ELF-1 (cell line): Measurements from ENCODE around the gene IFNA7.
"Not testable (repeated sequence)": the region's sequence is repeated elsewhere in the genome, so short reads cannot be mapped to it uniquely, and the experiment has no call there.

ENCODE experiments used
- DNase-seq: peaks from one replicate; pipeline ENCODE4 v3.0.0-alpha.2; 2016; ENCODE audit warnings: low read depth, low spot score

IFNA7 gene

DNA sequence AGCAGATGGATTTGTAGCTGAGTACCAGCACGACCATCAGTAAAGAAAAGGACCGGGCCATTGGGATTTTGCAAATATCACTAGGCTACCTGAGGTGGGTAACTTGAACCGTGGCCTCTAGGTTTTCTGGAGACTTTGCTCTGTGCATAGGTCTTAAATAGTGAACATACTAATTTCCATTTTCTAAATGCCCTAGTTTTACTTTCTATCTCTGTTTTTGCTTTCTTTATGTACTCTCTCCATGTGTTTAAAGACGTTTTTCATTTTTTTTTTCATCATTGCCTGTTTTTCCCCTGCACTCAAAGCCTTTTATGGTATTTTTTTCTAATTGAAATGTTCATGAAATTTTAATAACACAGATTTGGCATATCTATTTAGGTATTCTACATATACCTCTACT lies at the start of gene IFNA7:
TSS of gene IFNA7 (minus strand) at position 101 of the 400 bp plus-strand sequence. CDS start at position 61, 40 bp downstream.
- DNase-seq, result not testable (repeated sequence)

DNA sequence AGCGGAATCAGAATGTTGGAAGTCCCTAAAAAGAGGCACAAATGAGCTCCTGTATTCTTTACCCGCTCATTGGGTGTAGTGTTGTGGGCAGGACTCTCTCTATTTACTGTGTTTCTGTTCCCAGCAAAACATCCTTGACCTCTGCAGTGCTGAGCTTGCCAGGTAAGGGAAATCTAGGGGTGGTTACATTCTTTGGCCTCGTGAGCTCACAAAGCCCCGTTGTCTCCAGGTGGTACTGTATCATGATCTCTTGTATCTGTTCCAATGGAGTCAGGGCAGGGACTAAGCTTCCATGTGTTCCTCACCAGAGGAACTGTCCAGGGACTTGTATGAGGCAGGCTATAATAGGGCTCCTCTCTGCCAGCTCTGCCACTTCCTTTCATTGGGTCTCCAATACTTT lies 49.6 kb upstream of the IFNA7 start:
- no peak for DNase-seq

DNA sequence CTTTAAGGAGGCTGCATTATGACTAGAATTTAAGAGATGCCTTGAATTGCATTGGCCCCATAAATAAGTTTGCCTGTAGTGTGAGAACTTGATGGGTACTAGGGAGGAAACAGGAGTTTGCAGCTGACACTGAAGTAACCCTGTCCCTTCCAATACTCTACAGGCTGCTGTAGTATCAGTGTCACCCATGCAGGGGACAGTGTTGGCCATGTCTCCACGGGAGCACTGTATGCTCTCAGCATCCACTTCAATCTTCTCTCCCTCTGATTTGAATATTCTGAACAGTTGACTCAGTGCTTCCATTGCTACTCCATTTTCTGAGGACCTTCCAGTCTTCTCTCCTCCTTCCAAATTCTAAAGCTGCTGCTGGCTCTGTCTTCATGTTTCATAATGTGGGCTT lies 49.2 kb upstream of the IFNA7 start:
- no peak for DNase-seq

DNA sequence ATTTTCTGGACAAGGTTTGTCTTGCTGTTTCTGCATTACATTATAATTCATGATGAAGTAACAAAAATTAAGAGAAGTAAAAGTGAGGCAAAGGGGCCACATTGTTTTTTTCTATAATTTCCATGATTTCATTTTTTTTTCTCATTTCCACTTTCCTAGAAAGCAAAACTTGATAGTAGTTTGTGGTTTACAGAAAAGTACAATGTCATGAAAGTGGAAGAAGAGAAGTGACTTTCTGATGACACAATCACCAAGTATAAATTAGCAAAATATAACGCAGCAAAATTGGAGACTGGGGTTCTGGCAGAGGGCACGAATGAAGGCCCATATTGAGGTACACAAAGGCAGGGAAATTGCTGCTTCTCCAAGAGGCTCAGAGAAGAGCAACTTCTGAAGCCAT lies 42.8 kb upstream of the IFNA7 start:
- DNase-seq, result no peak

DNA sequence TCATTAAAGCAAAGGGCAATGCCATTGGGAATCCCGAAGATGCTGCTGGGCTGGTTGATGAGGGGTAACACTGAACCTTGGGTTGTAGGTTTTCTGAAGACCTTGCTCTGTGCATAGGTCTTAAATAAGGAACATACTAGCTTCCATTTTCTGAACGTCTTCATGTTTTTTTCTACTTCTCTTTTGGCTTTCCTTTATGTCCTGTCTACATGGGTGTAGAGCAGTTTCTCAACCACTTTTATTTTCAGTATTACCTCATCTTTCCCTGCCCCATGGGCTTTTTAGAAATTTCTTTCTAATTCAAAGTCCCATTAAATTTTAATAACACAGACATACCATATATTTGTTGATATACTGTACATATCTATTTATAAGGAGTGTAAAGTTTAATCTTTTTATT lies 37.9 kb upstream of the IFNA7 start, which contains the start of gene IFNA14:
TSS of gene IFNA14 (minus strand) at position 95 of the 400 bp plus-strand sequence. CDS start at position 25, 70 bp downstream.
- DNase-seq, result no peak

DNA sequence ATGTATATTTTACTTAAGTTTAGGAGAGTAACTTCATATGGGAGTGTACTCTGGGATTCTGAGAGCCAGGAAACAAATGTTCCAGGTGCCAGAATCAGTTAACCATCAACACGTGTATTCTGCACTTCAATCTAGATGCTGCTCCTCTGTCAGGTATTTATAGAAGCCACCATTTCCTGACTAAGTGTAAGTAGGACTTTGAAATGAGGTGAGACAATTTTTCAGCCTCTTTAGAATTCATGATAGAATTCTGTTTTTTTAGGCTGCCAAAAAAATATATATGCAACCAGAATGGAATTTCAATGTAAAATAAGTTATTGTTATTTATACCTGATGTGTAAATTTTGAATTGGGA lies 34.3 kb upstream of the IFNA7 start:
- not testable (repeated sequence) for DNase-seq

DNA sequence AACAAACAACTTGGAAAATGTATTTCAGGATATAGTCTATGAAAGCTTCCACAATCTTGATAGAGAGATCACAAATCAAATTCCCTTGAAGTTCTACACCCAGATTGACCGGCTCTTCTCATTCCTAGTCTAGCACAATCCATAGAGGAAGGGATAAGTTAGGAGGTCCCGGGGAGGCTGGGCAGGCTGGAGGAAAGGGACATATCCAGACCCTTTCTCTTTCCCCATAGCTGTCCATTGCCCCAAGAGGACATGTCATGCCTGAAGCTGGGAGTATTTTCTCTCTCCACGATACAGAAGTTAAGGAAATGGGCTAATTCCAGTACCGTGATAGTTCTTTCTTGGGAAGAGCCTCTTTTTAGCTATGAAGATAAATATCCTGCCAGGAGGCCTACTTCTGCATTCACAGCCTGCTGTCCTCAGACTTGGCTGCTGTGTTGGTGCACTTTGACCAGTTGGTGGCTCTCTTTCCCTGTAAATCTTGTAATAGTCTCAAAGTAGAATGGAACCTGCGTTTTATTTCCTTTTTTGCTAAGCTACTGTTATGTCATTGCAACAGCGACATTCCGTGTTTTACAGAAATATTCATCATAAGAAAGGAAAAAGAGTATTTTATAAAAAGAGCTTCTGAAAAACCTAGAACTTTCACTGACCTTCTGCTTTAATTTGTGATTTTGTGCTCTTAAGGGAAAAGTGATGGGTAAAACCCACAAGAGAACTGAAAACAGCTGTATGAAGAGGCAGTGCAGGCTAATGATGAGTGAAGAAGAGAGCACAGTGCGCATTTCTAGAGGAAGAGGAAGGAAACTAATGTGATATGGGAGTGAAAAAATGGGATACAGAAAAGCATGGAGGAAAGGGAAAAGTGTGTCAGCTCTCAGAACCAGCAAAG lies 33.7 kb upstream of the IFNA7 start:
- peak; percentile 19 for DNase-seq

DNA sequence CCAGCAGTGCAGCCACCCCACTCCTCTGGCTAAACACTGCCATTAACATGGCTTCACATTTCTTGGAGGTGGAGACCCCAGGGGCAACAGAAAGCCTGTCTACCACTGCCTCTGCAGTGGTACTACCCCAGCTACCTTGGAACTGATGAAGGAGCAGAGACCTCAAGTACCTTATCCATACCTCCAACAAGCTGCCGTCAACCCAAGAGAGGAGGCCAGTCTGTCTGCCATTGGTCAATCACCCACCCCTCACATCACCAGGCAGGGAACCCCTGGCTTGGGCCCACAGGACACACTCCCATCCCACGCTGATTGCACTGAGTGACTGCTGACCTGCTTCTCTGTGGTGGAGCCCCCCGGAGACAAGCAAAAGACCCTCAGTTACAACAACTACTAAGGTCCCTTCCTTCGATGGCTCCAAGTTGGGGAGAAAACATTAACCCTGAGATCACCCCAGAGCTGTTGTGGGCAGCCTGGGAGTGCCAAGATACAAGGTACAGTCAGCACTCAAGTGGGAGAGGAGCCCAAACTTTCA lies 32.2 kb upstream of the IFNA7 start:
- no peak for DNase-seq

DNA sequence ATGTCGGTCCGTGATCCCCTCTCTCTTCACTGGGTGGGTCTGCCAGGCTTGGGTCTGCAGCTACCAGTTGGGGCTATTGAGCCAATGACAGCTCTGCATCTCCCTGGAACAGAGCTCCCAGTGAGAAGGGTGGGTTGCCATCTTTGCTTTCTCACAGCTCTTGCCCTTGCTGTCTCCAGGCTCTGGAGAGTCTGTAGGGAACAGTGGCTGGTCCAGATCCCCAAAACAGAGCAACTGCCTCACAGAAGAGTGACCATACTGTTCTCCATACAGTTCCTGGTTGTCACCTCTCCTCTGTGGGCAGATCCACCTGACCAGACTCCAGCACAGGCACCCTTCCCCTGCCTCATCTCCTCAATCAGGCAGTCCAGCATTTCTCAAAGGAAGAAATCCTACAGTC lies 31.3 kb upstream of the IFNA7 start:
- no peak for DNase-seq

DNA sequence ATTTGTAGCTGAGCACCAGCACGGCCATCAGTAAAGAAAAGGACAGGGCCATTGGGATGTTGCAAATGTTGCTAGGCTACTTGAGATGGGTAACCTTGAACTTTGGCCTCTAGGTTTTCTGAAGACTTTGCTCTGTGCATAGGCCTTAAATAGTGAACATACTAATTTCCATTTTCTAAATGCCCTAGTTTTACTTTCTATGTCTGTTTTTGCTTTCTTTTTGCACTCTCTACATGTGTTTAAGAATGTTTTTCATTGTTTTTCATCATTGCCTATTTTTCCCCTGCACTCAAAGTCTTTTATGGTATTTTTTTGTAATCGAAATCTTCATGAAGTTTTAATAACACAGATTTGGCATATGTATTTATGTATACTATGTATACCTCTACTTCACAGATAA lies 26.1 kb upstream of the IFNA7 start, which contains the start of gene IFNA17:
TSS of gene IFNA17 (minus strand) at position 101 of the 400 bp plus-strand sequence. CDS start at position 52, 49 bp downstream.
- DNase-seq, result no peak

DNA sequence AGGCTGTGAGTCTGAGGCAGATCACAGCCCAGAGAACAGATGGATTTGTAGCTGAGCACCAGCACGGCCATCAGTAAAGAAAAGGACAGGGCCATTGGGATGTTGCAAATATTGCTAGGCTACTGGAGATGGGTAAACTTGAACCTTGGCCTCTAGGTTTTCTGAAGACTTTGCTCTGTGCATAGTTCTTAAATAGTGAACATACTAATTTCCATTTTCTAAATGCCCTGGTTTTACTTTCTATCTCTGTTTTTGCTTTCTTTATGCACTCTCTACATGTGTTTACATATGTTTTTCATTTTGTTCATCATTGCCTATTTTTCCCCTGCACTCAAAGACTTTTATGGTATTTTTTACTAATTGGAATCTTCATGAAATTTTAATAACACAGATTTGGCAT lies 15.2 kb upstream of the IFNA7 start, which contains the start of gene IFNA16:
TSS of gene IFNA16 (minus strand) at position 101 of the 400 bp plus-strand sequence. CDS start at position 95, 6 bp downstream.
- not testable (repeated sequence) for DNase-seq

DNA sequence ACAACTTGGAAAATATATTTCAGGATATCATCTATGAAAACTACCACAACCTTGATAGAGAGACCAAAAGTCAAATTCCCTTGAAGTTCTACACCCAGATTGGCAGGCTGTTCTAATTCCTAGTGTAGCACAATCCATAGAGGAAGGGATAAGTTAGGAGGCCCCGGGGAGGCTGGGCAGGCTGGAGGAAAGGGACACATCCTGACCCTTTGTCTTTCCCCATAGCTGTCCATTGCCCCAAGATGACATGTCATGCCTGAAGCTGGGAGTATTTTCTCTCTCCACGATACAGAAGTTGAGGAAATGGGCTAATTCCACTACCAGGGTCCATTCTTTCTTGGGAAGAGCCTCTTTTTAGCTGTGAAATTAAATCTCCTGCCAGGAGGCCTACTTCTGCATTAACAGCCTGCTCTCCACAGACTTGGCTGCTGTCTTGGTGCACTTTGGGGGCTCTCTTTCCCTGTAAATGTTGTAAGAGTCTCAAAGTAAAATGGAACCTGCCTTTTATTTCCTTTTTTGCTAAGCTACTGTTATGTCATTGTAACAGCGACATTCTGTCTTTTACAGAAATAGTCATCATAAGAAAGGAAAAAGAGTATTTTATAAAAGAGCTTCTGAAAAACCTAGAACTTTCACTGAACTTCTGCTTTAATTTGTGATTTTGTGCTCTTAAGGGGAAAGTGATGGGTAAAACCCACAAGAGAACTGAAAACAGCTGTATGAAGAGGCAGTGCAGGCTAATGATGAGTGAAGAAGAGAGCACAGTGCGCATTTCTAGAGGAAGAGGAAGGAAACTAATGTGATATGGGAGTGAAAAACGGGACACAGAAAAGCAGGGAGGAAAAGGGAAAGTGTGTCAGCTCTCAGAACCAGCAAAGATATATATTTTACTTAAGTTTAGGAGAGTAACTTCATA lies 11.7 kb upstream of the IFNA7 start:
- peak; percentile 31 for DNase-seq

DNA sequence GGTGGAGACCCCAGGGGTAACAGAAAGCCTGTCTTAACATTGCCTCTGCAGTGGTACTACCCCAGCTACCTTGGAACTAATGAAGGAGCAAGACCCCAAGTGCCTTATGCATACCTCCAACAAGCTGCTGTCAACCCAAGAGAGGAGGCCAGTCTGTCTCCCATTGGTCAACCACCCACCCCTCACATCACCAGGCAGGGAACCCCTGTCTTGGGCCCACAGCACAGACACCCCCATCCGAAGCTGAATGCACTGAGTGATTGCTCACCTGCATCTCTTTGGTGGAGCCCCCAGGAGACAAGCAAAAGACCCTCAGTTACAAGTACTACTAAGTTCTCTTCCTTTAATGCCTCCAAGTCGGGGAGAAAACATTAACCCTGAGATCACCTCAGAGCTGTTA lies 10.2 kb upstream of the IFNA7 start:
- not testable (repeated sequence) for DNase-seq

DNA sequence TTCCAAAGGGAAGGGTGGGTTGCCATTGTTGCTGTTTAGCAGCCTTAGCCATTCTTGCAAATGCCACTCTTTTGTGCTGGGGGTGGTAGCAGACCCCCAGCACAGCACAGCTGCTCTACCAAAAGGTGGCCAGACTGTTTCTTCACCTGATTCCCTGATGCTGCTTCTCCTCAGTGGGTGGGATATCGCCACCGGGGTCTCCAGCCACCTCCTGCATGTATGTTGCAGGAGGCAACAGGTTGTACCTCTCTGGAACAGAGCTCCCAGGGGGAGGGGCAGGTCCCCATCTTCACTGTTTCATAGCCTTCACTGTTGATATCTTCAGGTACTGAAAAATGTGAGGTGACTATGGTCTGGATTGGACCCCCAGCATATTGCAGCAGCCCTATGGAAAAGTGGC lies 8.8 kb upstream of the IFNA7 start:
- not testable (repeated sequence) for DNase-seq

DNA sequence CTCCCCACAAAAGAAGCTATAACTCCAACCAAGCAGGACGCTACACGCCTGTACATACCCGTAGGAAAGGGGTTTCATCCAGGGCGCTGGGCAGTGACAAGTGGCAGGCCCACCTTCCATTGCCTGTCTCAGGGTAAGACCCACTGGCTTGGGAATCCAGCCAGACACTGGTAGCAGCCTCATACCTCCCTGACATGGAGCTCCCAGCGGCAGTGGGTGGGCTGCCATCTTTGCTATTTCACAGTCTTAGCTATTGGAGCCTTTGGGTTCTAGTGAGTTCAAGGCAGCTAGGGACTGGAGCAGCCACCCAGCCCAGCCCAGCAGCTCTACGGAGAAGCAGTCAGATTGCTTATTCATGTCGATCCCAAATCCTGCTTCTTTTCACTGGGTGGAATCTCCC lies 8.3 kb upstream of the IFNA7 start:
- no peak for DNase-seq

DNA sequence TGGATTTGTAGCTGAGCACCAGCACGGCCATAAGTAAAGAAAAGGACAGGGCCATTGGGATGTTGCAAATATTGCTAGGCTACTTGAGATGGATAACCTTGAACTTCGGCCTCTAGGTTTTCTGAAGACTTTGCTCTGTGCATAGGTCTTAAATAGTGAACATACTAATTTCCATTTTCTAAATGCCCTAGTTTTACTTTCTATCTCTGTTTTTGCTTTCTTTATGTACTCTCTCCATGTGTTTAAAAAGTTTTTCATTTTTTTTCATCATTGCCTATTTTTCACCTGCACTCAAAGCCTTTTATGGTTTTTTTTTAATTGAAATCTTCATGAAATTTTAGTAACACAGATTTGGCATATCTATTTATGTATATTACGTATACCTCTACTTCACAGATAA lies 5.0 kb upstream of the IFNA7 start, which contains the start of gene IFNA10:
TSS of gene IFNA10 (minus strand) at position 101 of the 400 bp plus-strand sequence. CDS start at position 55, 46 bp downstream.
- not testable (repeated sequence) for DNase-seq

DNA sequence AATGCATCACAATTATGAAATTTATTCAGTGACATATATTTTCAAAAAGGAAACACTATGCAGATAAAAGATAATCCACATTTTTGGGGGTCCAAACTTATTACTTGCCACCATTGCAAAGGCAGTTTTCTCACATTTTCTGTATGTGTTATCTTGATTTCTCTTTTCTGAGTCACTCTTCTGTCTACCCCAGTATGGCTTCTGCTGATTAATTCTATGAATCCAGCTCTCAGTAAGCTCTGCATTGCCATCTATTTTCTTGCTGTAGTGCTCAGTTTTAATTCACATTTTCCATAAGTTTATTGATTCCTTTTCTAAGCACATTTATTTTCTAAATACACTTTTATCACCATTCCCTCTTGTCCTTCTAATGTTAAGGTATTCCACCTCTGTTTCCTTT lies 3.2 kb upstream of the IFNA7 start:
- DNase-seq, result no peak

DNA sequence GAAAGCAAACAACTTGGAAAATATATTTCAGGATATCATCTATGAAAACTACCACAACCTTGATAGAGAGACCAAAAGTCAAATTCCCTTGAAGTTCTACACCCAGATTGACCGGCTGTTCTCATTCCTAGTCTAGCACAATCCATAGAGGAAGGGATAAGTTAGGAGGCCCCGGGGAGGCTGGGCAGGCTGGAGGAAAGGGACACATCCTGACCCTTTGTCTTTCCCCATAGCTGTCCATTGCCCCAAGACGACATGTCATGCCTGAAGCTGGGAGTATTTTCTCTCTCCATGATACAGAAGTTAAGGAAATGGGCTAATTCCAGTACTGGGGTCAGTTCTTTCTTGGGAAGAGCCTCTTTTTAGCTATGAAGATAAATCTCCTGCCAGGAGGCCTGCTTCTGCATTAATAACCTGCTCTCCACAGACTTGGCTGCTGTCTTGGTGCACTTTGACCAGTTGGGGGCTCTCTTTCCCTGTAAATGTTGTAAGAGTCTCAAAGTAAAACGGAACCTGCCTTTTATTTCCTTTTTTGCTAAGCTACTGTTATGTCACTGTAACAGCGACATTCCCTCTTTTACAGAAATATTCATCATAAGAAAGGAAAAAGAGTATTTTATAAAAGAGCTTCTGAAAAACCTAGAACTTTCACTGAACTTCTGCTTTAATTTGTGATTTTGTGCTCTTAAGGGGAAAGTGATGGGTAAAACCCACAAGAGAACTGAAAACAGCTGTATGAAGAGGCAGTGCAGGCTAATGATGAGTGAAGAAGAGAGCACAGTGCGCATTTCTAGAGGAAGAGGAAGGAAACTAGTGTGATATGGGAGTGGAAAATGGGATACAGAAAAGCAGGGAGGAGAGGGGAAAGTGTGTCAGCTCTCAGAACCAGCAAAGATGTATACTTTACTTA lies 6.9 kb downstream of the IFNA7 start:
- peak; percentile 36 for DNase-seq

DNA sequence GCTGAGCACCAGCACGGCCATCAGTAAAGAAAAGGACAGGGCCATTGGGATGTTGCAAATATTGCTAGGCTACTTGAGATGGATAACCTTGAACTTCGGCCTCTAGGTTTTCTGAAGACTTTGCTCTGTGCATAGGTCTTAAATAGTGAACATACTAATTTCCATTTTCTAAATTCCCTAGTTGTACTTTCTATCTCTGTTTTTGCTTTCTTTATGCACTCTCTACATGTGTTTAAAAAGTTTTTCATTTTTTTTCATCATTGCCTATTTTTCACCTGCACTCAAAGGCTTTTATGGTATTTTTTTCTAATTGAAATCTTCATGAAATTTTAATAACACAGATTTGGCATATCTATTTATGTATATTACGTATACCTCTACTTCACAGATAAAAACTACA lies 14.5 kb downstream of the IFNA7 start, which contains the start of gene IFNA4:
TSS of gene IFNA4 (minus strand) at position 101 of the 400 bp plus-strand sequence. CDS start at position 45, 56 bp downstream.
- DNase-seq, result not testable (repeated sequence)
